Activated CD4-positive, alpha-beta T cell treated with anti-CD3 and anti-CD28 coated beads, Interleukin-2, amount 50 U/mL, for 1 hour (primary cell): ENCODE data around the gene ALDH3B2.
"Not testable (repeated sequence)": the region's sequence is repeated elsewhere in the genome, so short reads cannot be mapped to it uniquely, and the experiment has no call there.

Experiments used
- DNase-seq: peaks from one replicate; pipeline ENCODE4 v3.0.0-alpha.2; 2020

Gene ALDH3B2

GRCh38 chr11:67682126-67683034 is 8.0 kb upstream of the ALDH3B2 start:
- DNase-seq, result not testable (repeated sequence)

GRCh38 chr11:67680696-67681470 is 6.5 kb upstream of the ALDH3B2 start:
- DNase-seq, result no peak

GRCh38 chr11:67675058-67675747 is 780 bp upstream of the ALDH3B2 start:
- DNase-seq, result no peak

GRCh38 chr11:67673902-67674301 is 521 bp downstream of the ALDH3B2 start:
- DNase-seq, result no peak

GRCh38 chr11:67673358-67673757 is 1.1 kb downstream of the ALDH3B2 start:
- no peak for DNase-seq

GRCh38 chr11:67671211-67671520 is 3.3 kb downstream of the ALDH3B2 start:
- no peak for DNase-seq

DNA sequence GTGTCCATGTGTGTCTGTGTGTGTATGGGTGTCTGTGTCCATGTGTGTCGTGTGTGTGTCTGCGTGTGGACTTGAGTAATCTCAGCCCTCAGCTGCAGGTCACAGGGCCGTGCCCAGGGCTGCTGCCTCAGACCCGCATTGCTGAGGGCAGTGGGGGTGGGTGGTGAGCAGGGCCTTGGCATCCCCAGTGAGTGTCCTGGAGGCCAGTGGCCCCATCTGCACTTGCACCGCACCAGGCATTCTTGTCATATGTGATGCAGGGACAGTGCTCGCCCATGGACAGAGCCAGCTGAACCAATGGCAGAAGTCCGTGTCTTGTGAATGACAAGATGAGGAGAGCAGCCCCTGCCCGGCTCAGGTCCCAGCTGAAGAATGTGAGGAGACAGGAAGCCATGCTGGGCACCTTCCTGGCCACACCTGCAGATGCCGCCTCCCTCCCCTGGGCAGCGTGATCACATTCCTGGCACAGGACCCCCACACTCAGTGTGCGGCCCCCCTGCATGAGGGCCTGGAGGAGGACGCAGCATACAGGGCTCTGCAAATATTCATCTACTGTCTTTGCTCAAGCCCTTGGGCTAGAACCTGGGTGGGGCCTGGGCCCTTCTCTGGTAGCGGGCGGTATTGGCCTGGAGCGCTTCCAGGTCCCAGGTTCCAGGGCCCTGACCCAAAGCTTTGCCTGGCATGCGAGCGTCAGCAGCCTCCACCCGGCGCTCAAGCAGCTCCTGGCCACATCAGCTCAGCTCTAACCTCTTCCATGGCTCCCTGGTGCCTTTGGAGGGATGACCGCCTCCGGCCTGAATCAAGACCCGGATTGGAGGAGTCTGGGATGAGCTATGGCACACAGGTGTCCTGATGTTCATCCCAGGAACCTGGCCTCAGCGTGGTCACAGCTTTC is 3.9 kb downstream of the ALDH3B2 start:
- DNase-seq, result no peak

DNA sequence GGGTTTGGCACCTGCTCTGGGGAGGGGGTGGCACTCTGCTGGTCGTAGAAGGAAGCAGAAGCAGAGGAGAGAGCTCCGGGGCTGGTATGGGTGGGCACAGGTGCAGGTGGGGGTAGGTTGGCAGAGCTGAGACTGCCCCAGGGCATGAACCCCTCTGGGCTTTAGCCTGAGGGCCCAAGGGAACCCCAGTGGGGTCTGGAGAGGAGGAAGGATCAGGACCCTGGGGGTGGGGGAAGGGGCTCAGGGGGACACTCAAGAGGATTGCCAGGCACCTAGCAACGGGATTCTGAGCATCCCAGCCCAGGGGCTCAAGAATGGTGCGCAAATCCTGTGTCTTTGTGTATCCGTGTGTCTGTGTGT is 6.3 kb downstream of the ALDH3B2 start:
- DNase-seq, result no peak

DNA sequence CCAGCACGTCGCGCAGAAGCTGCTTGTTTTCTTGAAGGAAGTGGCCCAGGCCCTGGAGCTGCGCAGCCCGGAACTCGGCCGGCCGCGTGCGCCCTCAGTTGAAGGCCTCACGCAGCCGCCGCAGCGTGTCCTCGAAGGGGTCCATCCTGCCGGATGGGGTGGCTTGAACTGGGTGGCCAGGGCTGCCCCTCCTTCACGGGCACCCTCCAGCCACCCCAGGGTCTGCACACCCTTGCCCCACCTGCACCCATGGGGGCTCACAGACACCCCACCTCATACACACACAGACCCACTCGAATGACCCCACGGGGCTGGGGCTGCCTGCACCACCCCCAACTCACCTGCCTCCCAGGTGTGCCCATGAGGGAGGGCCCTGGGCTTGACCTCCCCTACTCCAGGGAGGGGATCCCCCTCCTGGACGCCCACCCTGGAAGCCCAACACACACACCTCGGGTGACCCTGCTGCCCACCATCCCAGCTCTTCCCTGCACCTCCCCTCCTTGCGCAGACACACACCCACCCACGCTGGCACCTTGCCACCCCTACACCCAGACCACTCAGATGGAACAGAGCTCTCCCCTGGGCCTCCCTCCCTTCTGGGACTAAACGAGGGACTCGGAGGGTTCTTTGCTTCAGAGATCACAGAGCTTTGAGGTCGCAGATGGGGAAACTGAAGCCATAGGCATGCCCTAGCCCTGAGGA is 6.8 kb downstream of the ALDH3B2 start:
- no peak for DNase-seq

DNA sequence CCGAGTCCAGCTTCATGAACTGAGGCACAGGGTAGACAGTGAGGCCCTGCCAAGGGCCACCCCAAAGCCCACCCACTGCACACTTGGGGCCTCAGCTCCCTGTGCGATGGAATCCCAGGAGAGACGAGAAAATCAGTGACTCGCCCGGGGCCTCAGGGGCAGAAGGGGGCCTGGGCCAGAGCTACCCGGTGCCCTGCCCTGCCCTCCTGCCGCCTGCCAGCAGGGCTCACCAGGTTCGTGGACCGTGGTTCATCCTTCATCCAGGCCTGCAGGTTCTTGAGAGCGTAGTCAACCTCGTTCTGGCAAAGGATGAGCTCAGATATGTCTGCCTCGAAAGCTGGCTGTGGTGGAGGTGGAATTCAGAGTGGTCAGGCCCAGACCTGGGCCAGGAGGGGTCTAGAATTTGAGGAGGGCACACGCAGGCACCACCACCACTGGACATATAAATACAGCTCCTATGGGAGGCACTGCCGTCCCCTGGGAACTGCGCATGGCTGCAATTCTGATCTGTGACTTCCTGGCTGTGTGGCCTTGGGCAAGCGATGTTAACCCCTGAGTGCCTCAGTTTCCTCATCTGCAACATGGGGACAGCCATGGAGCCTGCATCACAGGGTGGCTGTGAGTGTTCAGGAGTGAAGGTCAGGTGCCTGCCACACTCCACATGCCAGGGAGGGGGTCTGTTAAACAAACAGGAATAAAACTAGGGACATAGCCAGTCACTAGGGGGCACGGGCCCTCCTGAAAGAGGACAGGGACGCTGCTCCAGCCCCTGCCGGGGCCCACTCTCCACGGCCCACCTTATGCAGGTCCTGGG is 7.5 kb downstream of the ALDH3B2 start:
- no peak for DNase-seq

DNA sequence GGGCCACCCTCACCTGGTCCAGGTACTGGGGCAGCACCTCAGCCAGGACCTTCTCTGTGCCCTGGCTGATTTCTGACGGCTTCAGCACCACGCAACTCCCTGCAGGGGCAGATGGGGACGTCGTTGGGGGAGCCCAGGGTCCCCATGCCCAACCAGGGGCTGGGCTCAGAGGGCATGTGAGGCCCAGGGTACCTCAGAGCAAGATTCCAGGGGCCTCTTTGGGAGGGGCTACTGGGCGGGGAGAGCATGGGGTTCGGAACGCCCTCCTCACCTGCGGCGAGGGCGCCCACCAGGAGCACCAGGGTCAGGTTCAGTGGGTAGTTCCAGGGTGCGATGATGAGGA is 8.1 kb downstream of the ALDH3B2 start:
- no peak for DNase-seq

- DNase-seq, result no peak
These were observed 8.7 kb downstream of the ALDH3B2 start for GRCh38 chr11:67665541-67666302.

- DNase-seq, result no peak
These were observed 9.5 kb downstream of the ALDH3B2 start for GRCh38 chr11:67664696-67665540.

- no peak for DNase-seq
These were observed 10.2 kb downstream of the ALDH3B2 start for GRCh38 chr11:67664213-67664585.

GRCh38 chr11:67663532-67664212 is 10.8 kb downstream of the ALDH3B2 start:
- no peak for DNase-seq

- DNase-seq, result no peak
These were observed 11.4 kb downstream of the ALDH3B2 start for GRCh38 chr11:67662835-67663531.

GRCh38 chr11:67662142-67662834 is 12.1 kb downstream of the ALDH3B2 start:
- no peak for DNase-seq

GRCh38 chr11:67660752-67661151 is 13.7 kb downstream of the ALDH3B2 start:
- not testable (repeated sequence) for DNase-seq
